NB4 (cell line): ENCODE measurements around the gene CA10.

Experiments
- DNase-seq: peaks from one replicate; pipeline ENCODE4 v3.0.0; 2010; ENCODE audit warnings: low read depth
- H3K4me3 ChIP-seq: one replicate; pipeline ENCODE4 v1.5.1; 2011; ENCODE audit warnings: mild to moderate bottlenecking, low read depth, low read length, moderate library complexity
- MYC ChIP-seq: IDR thresholded peaks from 2 replicates; pipeline ENCODE4 v1.6.1; 2011; ENCODE audit warnings: low read depth, low read length
- POLR2A ChIP-seq: IDR thresholded peaks from 2 replicates; pipeline ENCODE4 v1.6.1; 2011; ENCODE audit warnings: mild to moderate bottlenecking; ENCODE audit not compliant: insufficient read length; ENCODE audit errors: extremely low read depth
- TF ChIP-seq, protein P1 (sequence below): IDR thresholded peaks from one replicate; pipeline ENCODE4 v1.5.1; 2012; ENCODE audit warnings: low read depth, low read length
- TF ChIP-seq, protein P2 (sequence below): IDR thresholded peaks from 2 replicates; pipeline ENCODE4 v1.6.1; 2011; ENCODE audit warnings: low read depth, low read length

Gene CA10

DNA sequence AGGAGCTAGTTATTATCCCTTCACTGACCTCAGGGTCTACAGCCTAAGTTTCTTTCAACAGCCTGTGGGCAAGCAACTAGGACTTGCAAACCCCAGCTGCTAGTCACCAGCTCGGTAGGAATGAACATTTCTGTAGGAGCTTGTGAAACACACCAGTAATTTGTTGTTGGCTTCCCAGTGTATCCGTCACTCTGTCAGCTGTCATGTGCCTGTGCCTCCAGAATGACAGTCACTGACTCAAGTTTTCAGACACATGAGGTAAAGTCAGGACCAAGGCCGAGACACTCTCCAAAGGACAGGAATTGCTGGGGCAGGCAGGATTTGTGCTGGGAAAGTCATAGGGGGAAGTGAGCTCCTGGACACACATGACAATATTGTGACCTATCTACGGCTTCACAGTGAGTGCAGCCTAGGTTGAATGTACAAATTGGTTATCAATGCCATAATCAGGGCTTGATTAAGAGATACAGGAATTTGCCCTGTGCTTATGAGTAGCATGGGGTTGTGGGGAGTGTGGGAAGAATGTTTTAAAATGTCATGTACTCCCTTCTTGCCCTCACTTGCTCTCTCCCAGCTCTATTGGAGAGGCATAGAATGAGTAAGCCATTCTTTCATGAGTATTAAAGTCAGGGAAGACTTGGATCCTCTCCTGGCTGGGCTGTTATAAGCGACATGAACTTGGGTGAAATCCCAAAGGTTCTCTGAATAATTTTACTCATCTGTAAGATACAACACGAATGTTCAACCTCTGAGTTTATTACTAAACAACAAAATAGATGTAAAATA, 506.8 kb downstream of the CA10 start:
- TF ChIP-seq, protein P1, sequence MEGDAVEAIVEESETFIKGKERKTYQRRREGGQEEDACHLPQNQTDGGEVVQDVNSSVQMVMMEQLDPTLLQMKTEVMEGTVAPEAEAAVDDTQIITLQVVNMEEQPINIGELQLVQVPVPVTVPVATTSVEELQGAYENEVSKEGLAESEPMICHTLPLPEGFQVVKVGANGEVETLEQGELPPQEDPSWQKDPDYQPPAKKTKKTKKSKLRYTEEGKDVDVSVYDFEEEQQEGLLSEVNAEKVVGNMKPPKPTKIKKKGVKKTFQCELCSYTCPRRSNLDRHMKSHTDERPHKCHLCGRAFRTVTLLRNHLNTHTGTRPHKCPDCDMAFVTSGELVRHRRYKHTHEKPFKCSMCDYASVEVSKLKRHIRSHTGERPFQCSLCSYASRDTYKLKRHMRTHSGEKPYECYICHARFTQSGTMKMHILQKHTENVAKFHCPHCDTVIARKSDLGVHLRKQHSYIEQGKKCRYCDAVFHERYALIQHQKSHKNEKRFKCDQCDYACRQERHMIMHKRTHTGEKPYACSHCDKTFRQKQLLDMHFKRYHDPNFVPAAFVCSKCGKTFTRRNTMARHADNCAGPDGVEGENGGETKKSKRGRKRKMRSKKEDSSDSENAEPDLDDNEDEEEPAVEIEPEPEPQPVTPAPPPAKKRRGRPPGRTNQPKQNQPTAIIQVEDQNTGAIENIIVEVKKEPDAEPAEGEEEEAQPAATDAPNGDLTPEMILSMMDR: no peak
- TF ChIP-seq, protein P2, sequence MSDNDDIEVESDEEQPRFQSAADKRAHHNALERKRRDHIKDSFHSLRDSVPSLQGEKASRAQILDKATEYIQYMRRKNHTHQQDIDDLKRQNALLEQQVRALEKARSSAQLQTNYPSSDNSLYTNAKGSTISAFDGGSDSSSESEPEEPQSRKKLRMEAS: no peak
- no peak for TF ChIP-seq POLR2A
- TF ChIP-seq MYC: no peak
- no peak overlapping the region for H3K4me3 ChIP-seq
- no peak for DNase-seq

DNA sequence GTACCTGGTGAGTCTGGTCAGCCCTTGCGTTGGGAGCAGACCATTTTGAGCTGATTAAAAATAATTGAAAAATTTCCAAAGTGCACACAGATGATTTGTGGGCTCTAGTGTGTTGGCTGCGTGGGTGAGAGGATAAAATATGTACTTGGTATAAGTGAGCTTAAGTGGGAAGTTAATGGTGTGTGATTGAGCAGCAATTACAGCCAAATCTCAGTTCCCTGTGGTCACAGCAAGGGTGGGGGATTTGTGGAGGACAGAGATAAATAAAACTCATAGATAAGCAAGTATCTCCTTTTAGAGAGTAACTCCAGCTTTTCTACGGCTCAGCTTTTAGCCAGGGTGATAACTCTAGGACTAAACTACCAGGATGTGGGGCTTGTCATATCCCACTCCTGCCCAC, 507.7 kb downstream of the CA10 start:
- H3K4me3 ChIP-seq: no peak overlapping the region
- DNase-seq: no peak
- TF ChIP-seq POLR2A (no peak), MYC (no peak)
- TF ChIP-seq, protein P2: no peak
- TF ChIP-seq, protein P1: no peak

DNA sequence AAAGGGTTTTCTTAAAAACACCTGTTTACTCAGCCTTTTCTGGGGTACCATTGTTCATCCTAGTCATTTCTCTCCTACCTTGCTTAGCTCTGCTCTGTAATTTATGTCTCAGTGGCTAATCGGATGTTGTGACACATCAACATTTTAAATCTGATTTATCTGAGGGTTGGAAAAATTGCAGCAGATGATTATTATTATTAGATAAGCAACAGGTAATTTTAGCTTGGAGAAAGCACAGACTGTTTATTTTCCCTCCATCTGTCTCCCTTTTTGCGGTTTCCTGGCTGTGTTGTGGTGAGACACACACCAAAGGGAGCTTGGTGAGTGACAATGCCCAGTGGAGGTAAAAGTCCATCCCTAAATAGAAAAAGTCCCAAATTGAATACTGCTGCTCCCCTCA, 508.3 kb downstream of the CA10 start:
- DNase-seq: no peak
- H3K4me3 ChIP-seq: no peak overlapping the region
- TF ChIP-seq, protein P1: no peak

DNA sequence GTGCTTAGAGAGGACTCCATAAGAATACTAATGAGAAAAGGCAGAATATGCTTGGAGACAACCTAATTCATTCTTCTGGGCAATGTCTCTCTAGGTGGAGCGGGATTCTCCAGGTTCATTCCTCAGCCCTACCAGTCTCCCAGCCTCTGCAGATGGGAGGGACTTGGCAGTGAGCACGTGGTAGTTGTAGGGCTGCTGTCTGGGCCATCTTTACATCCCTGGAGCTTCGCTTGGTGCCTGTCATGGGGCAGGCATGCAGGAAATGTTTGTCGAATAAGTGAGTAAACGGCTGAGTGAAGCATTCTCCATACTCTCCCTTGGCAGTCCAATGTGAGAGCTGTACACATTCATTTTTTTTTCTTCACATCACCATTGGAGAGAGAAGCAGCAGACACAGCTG, 510.7 kb downstream of the CA10 start:
- H3K4me3 ChIP-seq: no peak overlapping the region

DNA sequence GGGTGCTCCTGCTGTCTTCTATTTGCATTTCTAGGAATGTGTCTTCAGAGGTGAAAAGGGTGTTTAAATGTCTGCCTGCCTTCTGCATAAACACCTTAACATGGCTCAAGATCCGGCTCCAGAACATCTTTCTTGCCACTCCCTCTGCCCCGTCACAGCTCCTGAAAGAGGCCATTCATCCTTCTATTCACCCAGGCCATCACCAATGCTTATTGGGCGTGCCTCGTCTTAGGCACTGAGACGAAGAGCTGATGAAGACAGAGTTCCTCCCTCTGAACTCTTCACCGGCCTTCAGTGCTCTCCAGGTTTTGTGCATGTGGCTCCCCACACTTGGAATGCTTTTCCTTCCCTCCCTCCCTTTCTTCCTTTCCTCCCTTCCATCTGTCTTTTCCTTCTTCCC, 511.4 kb downstream of the CA10 start:
- no peak for DNase-seq
- no peak for TF ChIP-seq MYC
- TF ChIP-seq, protein P1: no peak
- TF ChIP-seq, protein P2: no peak
- TF ChIP-seq POLR2A: no peak
- H3K4me3 ChIP-seq: no peak overlapping the region

More for the DNA sequence above, 510.7 kb downstream of the CA10 start:
- DNase-seq: no peak
- no peak for TF ChIP-seq POLR2A
- TF ChIP-seq MYC: no peak
- TF ChIP-seq, protein P1: no peak
- TF ChIP-seq, protein P2: no peak

DNA sequence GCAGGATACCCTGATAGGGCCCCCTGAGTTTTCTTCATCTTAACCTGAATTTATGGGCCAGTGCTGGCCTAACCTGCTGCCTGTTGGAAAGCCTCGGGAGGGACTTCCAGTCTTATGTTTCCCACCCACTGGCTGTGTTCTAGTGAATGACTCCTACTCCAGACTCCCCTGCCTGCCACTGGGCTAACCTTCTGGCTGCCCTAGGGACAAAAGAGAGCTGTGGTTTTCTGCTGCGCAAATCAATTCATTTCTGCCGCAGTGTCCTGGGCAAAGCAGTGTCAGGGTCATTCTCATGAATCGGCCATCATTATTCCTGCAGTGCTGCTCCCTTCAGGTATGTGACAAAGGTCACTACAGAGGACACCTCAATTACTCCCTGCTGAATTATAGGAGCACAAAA, 512.0 kb downstream of the CA10 start:
- H3K4me3 ChIP-seq: no peak overlapping the region
- DNase-seq: no peak
- TF ChIP-seq POLR2A (no peak), MYC (no peak)
- TF ChIP-seq, protein P2: no peak
- TF ChIP-seq, protein P1: no peak
